Measurements from ENCODE around the gene XPOT.

DNA sequence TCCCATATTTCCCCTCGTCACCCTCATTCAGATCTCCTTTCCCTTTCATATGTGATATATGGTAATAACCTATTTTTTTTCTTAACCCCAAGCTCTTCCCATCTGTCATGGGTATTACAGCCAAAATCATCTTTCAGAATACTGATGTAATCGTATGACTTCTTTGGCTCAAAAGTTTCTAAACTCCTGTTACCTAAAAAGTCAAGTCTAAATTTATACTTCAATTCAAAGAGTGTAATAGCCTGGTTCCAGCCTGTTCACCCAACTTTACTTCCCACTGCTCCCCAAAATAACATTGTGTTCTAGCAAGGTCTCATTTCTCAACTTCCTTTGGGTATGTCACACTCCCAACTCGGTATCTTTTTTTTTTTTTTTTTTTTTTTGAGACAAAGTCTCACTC lies 96.2 kb downstream of the XPOT start:
- TF ChIP-seq NFE2L2 (IDR thresholded peaks at IDR 0.05; ENCODE audit: low read depth, low read length), result no peak
- TF ChIP-seq, protein P1, sequence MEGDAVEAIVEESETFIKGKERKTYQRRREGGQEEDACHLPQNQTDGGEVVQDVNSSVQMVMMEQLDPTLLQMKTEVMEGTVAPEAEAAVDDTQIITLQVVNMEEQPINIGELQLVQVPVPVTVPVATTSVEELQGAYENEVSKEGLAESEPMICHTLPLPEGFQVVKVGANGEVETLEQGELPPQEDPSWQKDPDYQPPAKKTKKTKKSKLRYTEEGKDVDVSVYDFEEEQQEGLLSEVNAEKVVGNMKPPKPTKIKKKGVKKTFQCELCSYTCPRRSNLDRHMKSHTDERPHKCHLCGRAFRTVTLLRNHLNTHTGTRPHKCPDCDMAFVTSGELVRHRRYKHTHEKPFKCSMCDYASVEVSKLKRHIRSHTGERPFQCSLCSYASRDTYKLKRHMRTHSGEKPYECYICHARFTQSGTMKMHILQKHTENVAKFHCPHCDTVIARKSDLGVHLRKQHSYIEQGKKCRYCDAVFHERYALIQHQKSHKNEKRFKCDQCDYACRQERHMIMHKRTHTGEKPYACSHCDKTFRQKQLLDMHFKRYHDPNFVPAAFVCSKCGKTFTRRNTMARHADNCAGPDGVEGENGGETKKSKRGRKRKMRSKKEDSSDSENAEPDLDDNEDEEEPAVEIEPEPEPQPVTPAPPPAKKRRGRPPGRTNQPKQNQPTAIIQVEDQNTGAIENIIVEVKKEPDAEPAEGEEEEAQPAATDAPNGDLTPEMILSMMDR (conservative IDR thresholded peaks at IDR 0.05; ENCODE audit: low read depth, low read length), result no peak
- no peak for TF ChIP-seq MAFK (IDR thresholded peaks at IDR 0.05; ENCODE audit: low read depth, low read length)
- TF ChIP-seq POLR2A (IDR thresholded peaks at IDR 0.05; ENCODE audit: low read depth, low read length), result no peak
- no peak for TF ChIP-seq SMC3 (IDR thresholded peaks at IDR 0.05; ENCODE audit: low read depth, low read length)
- TF ChIP-seq, protein P2, sequence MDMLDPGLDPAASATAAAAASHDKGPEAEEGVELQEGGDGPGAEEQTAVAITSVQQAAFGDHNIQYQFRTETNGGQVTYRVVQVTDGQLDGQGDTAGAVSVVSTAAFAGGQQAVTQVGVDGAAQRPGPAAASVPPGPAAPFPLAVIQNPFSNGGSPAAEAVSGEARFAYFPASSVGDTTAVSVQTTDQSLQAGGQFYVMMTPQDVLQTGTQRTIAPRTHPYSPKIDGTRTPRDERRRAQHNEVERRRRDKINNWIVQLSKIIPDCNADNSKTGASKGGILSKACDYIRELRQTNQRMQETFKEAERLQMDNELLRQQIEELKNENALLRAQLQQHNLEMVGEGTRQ (IDR thresholded peaks at IDR 0.05; ENCODE audit: low read depth, low read length), result no peak
